Left lung (tissue), 10 donors: ENCODE results near the gene SLC4A8. TPM values are rescaled to one million over a fixed set of nuclear protein-coding genes. Genes with fewer than 3 reads are reported as not detected.

Source experiments
- ATAC-seq: fragments of 200-7000 bp; cut with Tn5 transposase; one replicate; pipeline ENCODE4 v1.9.1; 2020; ENCODE audit warnings: moderate library complexity
- DNase-seq, 4 donors: peaks; one replicate each; pipeline ENCODE4 v3.0.0-alpha.2; 2013 to 2020
- H3K27ac ChIP-seq, 2 donors: fragments of 200-600 bp; sonication (generic) in 1 of 2; one replicate each; pipeline versions ENCODE4 v1.5.0 to v1.8.0; 2020 to 2021
- H3K27me3 ChIP-seq, 2 donors: fragments of 200-600 bp; sonication (generic) in 1 of 2; one replicate each; pipeline versions ENCODE4 v1.5.0 to v1.8.0; 2020 to 2021
- H3K36me3 ChIP-seq, 2 donors: fragments of 200-600 bp; sonication (generic) in 1 of 2; one replicate each; pipeline versions ENCODE4 v1.5.0 to v1.8.0; 2020 to 2021
- H3K4me1 ChIP-seq, 2 donors: fragments of 200-600 bp; one replicate each; pipeline ENCODE4 v1.8.0; 2021
- H3K4me3 ChIP-seq, 2 donors: fragments of 200-600 bp; sonication (generic) in 1 of 2; one replicate each; pipeline versions ENCODE4 v1.5.0 to v1.8.0; 2020 to 2021; ENCODE audit warnings: mild to moderate bottlenecking in 1 of 2
- H3K9me3 ChIP-seq, 2 donors: fragments of 200-600 bp; sonication (generic) in 1 of 2; one replicate each; pipeline versions ENCODE4 v1.5.0 to v1.8.0; 2020 to 2021
- CTCF ChIP-seq, 2 donors: fragments of 200-600 bp; sonication (generic) in 1 of 2; IDR thresholded peaks; one replicate each; pipeline versions ENCODE4 v1.5.0 to v1.8.0; 2021; ENCODE audit warnings: antibody characterized with exemption in 2 of 2
- intact Hi-C, 2 donors: fragments of 100-400 bp; cut with DNase I; formaldehyde crosslinking; loops; one replicate each; pipeline versions ENCODE4 v1.11.2 to v1.14.2; 2022
- polyA plus RNA-seq, 6 donors: library from polyadenylated mRNA; unstranded; fragments of 120-200 nt; gene quantifications; one replicate each; pipeline ENCODE4 v1.2.1, GENCODE V29; 2013; ENCODE audit not compliant: insufficient read length in 6 of 6
- total RNA-seq, 2 donors: library from RNA; stranded (reverse); fragmentation: NEBNext Ultra II Directional; extraction: Animal tissue kit (Norgen Biotek cat#: 25700); gene quantifications; one replicate each; pipeline ENCODE4 v1.2.1, GENCODE V29; 2021
- donor health status: DM: no; HTN: yes; CAD: no.
- donor health status: DM: no; HTN: no; CAD: no.

Gene SLC4A8
- total and polyA plus RNA-seq, 8 donors: 1.3 to 3.9 (median 1.8) TPM

GRCh38 chr12:51397670-51398069 is 27.0 kb upstream of the SLC4A8 start:
- no peaks in the 10 kb centered on the region for H3K9me3 ChIP-seq
- H3K36me3 ChIP-seq: no peaks in the 10 kb centered on the region
- H3K4me1 ChIP-seq: peaks cover 0 to 20% of the 10 kb centered on the region in 2 donors
- ATAC-seq: no peak
- no peak for TF ChIP-seq CTCF (IDR thresholded peaks at IDR 0.05)
- intact Hi-C loops: no loop called here
- no peak for DNase-seq
- H3K4me3 ChIP-seq: no peak overlapping the region
- no peak overlapping the region for H3K27ac ChIP-seq
- peaks cover 0 to 14% of the 10 kb centered on the region in 2 donors for H3K27me3 ChIP-seq

- H3K27me3 ChIP-seq: peaks cover 0 to 4% of the 10 kb centered on the region in 2 donors
- no peak overlapping the region for H3K27ac ChIP-seq
- DNase-seq (no peak), ATAC-seq (no peak)
- no peaks in the 10 kb centered on the region for H3K9me3 ChIP-seq
- peaks cover 0 to 12% of the 10 kb centered on the region in 2 donors for H3K4me1 ChIP-seq
- intact Hi-C loops: no loop called here
- H3K4me3 ChIP-seq: no peak overlapping the region
- H3K36me3 ChIP-seq: no peaks in the 10 kb centered on the region
- TF ChIP-seq CTCF (IDR thresholded peaks at IDR 0.05): no peak
These were observed 24.7 kb upstream of the SLC4A8 start for GRCh38 chr12:51399891-51400290.

- no peaks in the 10 kb centered on the region for H3K36me3 ChIP-seq
- intact Hi-C loops: no loop called here
- no peak for TF ChIP-seq CTCF (IDR thresholded peaks at IDR 0.05)
- H3K4me1 ChIP-seq: peaks cover 0 to 7% of the 10 kb centered on the region in 2 donors
- ATAC-seq (no peak), DNase-seq (no peak)
- peaks cover 0 to 4% of the 10 kb centered on the region in 2 donors for H3K27me3 ChIP-seq
- H3K9me3 ChIP-seq: no peaks in the 10 kb centered on the region
- H3K27ac ChIP-seq: no peak overlapping the region
- no peak overlapping the region for H3K4me3 ChIP-seq
These were observed 23.6 kb upstream of the SLC4A8 start for GRCh38 chr12:51401020-51401419.

- Histone ChIP-seq H3K9me3 (no peaks in the 10 kb centered on the region), H3K4me1 (peaks cover 0 to 7% of the 10 kb centered on the region in 2 donors), H3K27ac (no peak overlapping the region), H3K4me3 (no peak overlapping the region), H3K27me3 (peaks cover 0 to 4% of the 10 kb centered on the region in 2 donors), H3K36me3 (no peaks in the 10 kb centered on the region)
- DNase-seq (no peak), ATAC-seq (no peak)
- intact Hi-C loops: no loop called here
- no peak for TF ChIP-seq CTCF (IDR thresholded peaks at IDR 0.05)
These were observed 23.1 kb upstream of the SLC4A8 start for GRCh38 chr12:51401486-51401885.

GRCh38 chr12:51401900-51402299 is 22.7 kb upstream of the SLC4A8 start:
- TF ChIP-seq CTCF (IDR thresholded peaks at IDR 0.05): no peak
- Histone ChIP-seq H3K4me3 (no peak overlapping the region), H3K9me3 (no peaks in the 10 kb centered on the region), H3K36me3 (no peaks in the 10 kb centered on the region), H3K27ac (no peak overlapping the region), H3K4me1 (peaks cover 0 to 7% of the 10 kb centered on the region in 2 donors), H3K27me3 (peaks cover 0 to 4% of the 10 kb centered on the region in 2 donors)
- DNase-seq (no peak), ATAC-seq (no peak)
- intact Hi-C loops: no loop called here
